ENCODE measurements around the gene SPATA31D1.

The SPATA31D1 gene

DNA sequence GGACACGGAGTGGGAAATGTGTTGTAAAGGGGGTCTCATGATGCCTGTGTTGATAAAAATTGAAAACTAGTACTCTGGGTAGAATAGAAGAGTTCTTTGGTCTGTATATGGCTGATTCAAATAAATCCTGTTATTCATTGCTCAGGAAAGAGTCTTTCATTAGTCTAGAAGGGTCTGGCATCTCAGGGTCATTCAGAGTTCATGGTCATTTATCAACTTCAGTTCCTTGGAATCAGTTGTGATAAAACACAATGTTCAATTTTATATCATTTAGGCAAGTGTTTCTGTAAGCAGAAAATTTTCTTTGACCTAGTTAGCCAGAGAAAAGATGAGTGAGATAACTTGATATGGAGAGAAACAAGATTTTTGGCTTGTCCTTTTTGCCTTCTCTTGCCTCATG, 36.3 kb downstream of the SPATA31D1 start:
- DNase-seq: no peak

GRCh38 chr9:82031538-82032280, 43.1 kb downstream of the SPATA31D1 start:
- DNase-seq: no peak

DNA sequence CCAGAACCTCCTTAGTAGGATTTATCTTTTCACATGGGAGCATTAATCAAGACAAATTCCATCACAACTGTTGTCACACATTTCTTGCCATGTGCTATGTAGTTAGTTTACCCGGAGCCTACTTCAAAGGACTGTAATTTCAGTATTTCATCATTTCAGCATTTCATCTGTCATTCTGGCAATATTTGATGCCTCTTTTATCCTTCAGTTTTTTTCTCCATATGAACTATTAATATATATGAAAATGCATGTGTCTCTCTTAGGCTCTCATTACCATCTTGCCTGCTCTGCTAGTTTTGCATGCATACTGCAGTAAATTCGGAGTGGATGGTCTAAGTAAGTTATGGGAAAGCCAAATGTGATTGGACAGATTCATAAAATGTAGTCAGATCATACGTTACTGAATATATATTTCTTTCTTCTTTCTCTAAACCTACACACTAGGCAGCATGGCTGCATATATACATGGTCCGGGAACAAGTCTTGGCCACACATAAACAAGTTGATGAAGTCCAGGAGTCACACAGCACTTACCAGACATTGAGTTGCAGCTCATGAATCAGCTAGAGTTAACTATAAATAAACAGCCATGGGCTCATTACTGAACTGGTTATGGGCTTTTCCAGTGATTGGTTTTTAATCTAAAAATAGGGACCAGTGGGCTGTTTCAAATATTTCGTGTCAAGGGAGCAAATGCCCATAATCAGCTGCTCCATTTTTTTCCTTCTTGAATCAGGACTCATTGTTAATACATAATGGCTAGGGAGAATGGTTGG, 46.6 kb downstream of the SPATA31D1 start:
- DNase-seq: no peak

DNA sequence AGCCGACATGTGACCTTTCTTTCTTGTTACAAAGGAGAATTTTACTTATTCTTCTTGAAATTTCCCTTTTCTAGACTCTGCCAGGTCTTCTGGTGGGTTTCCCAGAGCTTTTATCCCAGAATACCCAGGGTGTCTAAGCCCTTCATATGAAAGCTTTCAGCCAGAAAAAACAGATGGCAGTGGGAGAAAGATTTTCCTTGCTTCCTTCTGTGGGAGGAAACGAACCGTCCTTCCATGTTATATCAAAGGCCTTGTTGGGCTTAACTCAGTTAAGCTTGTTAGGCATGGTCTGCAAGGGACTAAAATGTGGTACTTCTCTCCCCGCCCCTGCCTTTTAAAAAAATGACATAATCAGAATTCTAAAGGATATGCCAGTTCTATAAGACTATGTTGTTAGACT, 47.5 kb downstream of the SPATA31D1 start:
- no peak for DNase-seq

DNA sequence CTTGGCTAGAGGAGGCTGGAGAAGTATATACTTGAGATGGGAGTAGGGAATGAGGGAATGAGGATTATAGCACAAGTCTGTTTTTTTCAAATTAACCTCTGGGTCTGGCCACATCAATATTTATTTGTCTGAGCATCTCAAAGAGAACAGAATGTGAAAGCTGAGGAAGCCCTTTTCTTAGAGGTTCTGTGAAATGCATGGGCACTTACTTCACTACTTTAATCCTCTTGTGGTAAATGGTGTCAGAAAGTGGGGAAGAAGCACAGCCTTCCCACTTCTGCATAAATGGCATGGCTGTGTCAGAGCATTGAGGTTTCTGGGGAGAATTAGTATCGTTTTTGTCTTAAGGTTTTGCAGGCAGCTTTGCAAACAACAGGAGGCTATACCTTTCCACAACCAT, 48.6 kb downstream of the SPATA31D1 start:
- no peak for DNase-seq

DNA sequence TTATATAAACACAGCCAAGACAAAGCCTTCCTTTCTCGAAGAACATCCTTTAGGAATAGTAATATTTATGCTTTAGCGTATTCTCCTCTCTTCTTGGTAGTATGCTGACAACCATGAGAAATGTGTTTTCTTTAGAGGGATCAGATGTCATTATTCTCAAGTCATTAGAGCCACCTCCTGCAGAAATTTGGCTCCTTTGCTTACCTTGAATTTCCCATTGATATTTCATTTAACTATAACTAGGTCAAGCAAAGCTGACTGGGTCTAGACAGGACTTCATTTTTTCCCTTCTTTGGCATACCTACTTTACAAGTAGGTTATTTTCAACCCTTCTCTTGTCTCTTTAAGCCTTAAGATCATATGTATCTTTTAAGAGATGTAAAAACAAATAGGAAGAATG, 50.3 kb downstream of the SPATA31D1 start:
- no peak for DNase-seq
